H1 (cell line): ENCODE results near the gene PCSK9. TPM values are rescaled to one million over a fixed set of nuclear protein-coding genes. Genes with fewer than 3 reads are reported as not detected.

Experiments used
- BCL11A ChIP-seq, 2 experiments: IDR thresholded peaks; one replicate each; pipeline ENCODE4 v1.6.1; 2011; ENCODE audit warnings: low read depth in 2 of 2, low read length in 2 of 2, mild to moderate bottlenecking in 2 of 2
- EGR1 ChIP-seq: IDR thresholded peaks from 2 replicates; pipeline ENCODE4 v1.6.1; 2011; ENCODE audit warnings: low read depth, low read length, borderline replicate concordance
- EP300 ChIP-seq, 2 experiments: IDR thresholded peaks; 1 replicate in 1 of 2; 2 replicates in 1 of 2; pipeline ENCODE4 v1.6.1; 2011 to 2012; ENCODE audit warnings: low read depth in 2 of 2, low read length in 2 of 2, mild to moderate bottlenecking in 2 of 2, borderline replicate concordance in 1 of 2, inconsistent platforms in 1 of 2, moderate library complexity in 1 of 2
- MAFK ChIP-seq: IDR thresholded peaks from 2 replicates; pipeline ENCODE4 v1.6.1; 2012; ENCODE audit warnings: low read depth, mild to moderate bottlenecking, improper control_type of control experiment, low read length
- SP4 ChIP-seq: IDR thresholded peaks from 2 replicates; pipeline ENCODE4 v1.6.1; 2012; ENCODE audit warnings: low read length, inconsistent platforms
- YY1 ChIP-seq: IDR thresholded peaks from 2 replicates; pipeline ENCODE4 v1.6.1; 2011; ENCODE audit warnings: low read depth, mild to moderate bottlenecking, low read length
- polyA plus RNA-seq, 7 experiments: library from polyadenylated mRNA; depleted of rRNA in 3 of 7; stranded (reverse) in 5 of 7; unstranded in 2 of 7; fragments of >200 nt in 5 of 7; fragments of 200-250 nt in 2 of 7; gene quantifications; 1 replicate in 5 of 7; 2 replicates in 1 of 7; 4 replicates in 1 of 7; pipeline versions ENCODE4 v1.2.1 to v1.2.3, GENCODE V29; 2011 to 2013; ENCODE audit warnings: missing spikeins in 2 of 7, mixed read lengths in 2 of 7
- total RNA-seq: library from RNA; stranded (reverse); fragmentation: NEBNext Ultra II Directional; extraction: Animal tissue kit (Norgen Biotek cat#: 25700); gene quantifications from 2 replicates; pipeline ENCODE4 v1.2.1, GENCODE V29; 2021
- TF ChIP-seq, protein P1 (sequence below), 3 experiments: IDR thresholded peaks; 1 replicate in 2 of 3; 2 replicates in 1 of 3; pipeline versions ENCODE4 v1.5.1 to v1.6.1; 2011; ENCODE audit warnings: low read length in 3 of 3, mild to moderate bottlenecking in 3 of 3, inconsistent platforms in 2 of 3, low read depth in 1 of 3, moderate library complexity in 1 of 3; ENCODE audit not compliant: insufficient read depth in 1 of 3; ENCODE audit errors: control extremely low read depth in 1 of 3

The PCSK9 gene
- total and polyA plus RNA-seq, 2 of the 8 experiments (the other 6 are each of a cell fraction or from before 2014, with no cell fraction given) = 22.3 to 32.3 TPM

DNA sequence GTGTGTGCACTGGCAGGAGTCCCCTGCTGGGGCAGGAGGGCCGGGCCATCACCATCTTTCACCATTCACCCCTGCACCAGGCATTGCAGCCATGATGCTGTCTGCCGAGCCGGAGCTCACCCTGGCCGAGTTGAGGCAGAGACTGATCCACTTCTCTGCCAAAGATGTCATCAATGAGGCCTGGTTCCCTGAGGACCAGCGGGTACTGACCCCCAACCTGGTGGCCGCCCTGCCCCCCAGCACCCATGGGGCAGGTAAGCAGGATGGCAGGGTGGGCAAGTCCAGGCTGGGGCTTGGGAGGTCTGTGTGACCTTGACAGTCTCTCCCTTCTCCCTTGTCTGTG, 18.6 kb downstream of the PCSK9 start (continued):
- TF ChIP-seq BCL11A (IDR thresholded peaks at IDR 0.05; ENCODE audit: low read depth in 2 of 2, low read length in 2 of 2) (no peak), EP300 (IDR thresholded peaks at IDR 0.05; ENCODE audit: borderline replicate concordance in 1 of 2, low read depth in 2 of 2, low read length in 2 of 2) (no peak), EGR1 (no peak), MAFK (no peak), SP4 (no peak), YY1 (no peak)
- TF ChIP-seq, protein P1, sequence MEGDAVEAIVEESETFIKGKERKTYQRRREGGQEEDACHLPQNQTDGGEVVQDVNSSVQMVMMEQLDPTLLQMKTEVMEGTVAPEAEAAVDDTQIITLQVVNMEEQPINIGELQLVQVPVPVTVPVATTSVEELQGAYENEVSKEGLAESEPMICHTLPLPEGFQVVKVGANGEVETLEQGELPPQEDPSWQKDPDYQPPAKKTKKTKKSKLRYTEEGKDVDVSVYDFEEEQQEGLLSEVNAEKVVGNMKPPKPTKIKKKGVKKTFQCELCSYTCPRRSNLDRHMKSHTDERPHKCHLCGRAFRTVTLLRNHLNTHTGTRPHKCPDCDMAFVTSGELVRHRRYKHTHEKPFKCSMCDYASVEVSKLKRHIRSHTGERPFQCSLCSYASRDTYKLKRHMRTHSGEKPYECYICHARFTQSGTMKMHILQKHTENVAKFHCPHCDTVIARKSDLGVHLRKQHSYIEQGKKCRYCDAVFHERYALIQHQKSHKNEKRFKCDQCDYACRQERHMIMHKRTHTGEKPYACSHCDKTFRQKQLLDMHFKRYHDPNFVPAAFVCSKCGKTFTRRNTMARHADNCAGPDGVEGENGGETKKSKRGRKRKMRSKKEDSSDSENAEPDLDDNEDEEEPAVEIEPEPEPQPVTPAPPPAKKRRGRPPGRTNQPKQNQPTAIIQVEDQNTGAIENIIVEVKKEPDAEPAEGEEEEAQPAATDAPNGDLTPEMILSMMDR (IDR thresholded peaks at IDR 0.05; ENCODE audit: control extremely low read depth in 1 of 3, insufficient read depth in 1 of 3, low read depth in 1 of 3, low read length in 3 of 3) = no peak
- TF ChIP-seq, all 59 proteins: peak for 0
